Activated CD4-positive, CD25-positive, alpha-beta regulatory T cell treated with anti-CD3 and anti-CD28 coated beads, Interleukin-2, amount 50 U/mL, for 24 hours (primary cell): Measurements from ENCODE around the gene SYMPK.
A peak's percentile ranks its signal among the peaks of the same experiment; 100 is the strongest.
"Not testable (repeated sequence)": the region's sequence is repeated elsewhere in the genome, so short reads cannot be mapped to it uniquely, and the experiment has no call there.

Source experiments
- ATAC-seq, 2 donors: fragments of 150-1000 bp; cut with Tn5 transposase; one replicate each; pipeline ENCODE4 v1.10.0; 2021; ENCODE audit warnings: mild to moderate bottlenecking in 1 of 2, moderate library complexity in 1 of 2

SYMPK gene

DNA sequence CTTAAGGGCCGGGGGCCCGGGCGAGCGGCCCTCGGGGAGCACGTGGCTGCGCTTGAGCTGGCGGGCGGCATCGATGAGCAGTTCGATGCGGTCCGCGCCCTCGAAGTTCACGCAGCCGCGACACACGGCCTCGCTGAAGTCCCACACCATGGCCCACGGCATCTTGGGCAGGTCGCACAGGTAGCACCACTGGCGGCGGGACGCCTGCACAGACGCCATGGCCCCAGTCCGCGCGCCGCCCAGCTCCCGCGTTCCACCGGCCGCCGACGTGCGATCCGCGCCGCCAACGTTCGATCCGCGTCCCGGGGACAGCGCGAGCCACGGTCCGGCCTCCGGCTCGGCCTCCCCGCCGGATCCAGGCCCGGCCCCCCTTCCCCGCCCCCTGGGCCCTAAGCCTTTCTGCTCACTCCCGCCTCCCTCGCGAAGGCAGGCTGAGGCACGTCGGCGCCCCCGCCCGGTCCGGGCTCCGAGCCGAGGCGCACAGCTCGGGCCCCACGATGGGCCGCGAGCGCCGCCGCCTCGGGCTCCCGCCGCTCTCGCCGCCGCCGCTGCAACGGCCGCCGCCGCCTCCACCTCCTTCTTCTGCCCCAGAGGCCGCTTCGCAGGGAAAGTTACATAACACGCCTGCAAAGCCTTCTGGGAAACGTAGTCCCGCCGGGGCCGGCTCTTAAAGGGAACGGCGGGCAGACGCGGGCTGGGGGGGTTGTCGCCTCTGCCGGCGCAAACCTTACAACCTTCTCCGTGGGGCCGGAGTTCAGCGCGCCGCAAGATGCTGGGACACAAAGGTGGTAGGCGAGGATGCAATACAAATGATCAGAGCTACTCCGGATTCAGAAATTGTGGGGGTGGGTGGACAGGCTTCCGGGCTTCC is 22.8 kb upstream of the SYMPK start, which contains the start of gene IRF2BP1:
TSS of gene IRF2BP1 (minus strand) at position 586 of the 871 bp plus-strand sequence. CDS start at position 219, 367 bp downstream.
- ATAC-seq, result peak; percentile 77 to 79

DNA sequence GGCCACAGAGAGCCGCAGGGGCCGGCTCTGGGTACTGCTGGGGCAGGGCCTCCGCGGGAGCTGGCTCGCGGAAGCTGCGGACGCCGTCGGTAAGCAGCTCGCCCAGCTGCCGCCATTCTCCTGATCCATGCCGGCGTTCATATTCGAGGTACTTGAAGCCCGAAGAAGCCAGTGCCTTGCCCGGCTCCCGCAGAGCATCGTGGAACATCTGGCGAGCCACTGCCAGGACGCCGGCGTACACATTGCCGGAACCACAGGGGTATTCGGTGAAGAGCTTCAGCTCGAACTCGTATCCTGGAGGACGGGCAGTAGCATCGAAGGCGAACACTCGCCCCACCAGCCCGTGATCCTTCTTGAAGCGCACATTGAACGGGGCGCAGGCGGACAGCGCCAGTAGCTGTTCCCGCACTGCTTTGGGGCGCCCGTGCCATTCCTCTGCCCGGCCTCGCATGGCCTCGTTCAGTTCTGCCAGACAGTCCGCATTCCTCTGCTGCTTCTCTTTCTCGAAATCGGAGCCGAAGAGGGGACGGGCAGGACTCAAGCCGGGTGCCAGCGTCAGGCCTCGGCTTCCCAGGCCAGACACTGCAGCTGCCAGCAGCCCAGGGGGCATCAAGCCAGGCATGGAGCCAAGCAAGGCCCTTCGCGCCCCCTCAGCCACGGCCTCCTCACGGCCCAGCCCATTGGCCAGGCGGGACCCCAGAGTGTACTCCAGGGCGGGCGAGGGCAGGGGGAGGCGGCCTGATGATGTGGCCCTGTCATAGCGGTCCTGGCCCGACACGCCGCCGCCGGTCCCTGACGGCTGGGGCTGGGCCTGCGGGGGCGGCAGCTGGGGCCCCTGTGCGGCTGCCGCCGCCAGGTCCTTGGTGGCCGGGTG is 22.0 kb upstream of the SYMPK start:
- no peak for ATAC-seq

DNA sequence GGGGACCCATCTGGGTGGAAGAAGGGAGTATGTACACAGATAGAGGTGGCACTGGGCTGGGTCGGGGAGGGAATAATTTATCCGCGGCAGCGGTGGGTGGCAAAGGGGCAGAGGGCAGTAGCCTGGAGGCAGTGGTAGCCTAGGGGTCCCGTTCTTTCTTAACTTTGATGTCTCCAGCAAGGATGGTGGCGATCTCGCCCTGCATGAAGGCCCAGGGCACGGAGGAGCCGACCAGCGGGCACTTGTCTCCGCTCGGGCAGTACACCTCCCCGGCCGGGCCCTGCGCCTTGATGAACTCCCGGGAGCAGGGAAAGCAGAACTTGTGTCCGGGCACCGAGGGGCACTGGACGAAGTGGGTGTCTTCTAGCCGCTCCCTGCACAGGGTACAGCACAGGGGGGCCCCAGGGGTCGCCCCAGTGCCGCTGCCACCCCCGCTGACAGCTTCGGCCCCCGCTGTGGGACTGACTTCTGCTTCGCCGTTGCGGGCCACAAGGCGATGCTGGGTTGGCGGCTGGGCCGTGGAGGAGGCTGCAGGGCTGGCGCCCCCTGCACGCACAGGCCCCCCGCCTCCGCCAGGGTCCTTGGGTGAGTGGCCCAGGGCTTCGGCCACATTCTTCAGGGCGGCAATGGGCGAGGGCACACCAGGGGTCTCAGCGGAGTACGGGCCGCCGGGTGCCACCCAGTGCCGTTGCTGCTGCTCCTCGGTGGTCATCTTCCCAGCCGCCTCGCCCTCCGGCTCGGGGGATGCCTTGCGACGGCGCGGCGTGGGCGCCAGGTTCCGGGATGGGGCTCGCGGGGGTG is 21.1 kb upstream of the SYMPK start:
- ATAC-seq, result no peak

DNA sequence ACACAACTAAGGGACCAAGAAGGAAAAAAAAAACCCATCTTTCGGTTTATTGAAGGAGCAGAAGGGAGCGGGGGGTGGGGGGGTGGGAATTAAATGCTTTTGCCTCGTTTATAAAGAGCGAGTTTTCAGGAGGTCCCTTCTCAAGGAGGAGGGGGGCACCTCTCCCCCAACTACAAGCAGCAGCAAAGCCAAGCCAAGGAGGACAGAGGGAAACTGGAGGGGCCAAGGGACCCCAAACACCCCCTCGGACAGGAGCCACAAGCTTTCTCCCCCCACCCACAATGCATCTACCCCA is 20.6 kb upstream of the SYMPK start:
- no peak for ATAC-seq

DNA sequence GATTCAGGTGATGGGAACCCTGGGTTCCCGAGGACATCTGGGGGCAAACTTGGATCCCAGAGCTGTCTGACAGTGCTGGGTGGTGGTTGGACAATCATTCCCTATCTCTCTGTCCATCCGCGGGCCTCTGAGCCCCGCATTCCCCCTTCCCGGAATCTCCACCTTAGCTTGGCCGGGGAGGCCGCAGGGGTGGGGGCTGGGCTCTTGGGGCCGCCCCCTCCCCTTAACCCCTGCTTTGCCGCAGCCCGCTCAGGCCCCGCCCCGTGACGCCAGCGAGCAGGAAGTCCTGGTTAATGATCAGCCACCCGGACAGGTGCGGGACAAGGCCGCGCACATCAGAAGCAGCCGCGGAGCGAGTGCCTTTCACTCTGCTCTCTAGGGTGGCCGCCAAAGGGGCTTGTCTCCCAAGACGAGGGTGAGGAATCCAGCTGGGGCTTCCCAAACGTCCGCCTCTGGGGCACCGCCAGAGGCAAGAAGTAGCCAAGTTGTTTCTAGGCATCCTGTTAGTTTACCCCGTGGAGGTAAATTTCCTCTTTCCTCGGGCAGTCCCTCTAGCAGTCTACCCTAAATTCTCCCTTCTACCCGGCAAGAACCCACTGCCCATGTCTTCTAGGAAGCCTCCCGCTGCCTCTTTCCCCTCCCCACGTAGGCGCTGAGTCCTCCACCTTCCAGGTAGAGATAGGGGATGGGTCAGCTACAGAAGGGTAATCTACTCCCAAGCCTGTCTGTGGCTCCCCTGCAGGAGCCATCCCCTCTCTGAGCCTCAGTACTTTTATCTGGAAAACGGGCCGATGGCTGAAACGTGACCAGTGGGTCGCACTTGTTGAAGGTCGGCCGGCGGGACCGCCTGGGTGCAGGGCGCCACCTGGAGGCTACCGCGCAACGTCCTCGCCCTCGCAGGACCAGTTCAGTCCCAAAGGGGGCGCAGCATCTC is 20.0 kb upstream of the SYMPK start:
- peak; percentile 16 to 17 for ATAC-seq

DNA sequence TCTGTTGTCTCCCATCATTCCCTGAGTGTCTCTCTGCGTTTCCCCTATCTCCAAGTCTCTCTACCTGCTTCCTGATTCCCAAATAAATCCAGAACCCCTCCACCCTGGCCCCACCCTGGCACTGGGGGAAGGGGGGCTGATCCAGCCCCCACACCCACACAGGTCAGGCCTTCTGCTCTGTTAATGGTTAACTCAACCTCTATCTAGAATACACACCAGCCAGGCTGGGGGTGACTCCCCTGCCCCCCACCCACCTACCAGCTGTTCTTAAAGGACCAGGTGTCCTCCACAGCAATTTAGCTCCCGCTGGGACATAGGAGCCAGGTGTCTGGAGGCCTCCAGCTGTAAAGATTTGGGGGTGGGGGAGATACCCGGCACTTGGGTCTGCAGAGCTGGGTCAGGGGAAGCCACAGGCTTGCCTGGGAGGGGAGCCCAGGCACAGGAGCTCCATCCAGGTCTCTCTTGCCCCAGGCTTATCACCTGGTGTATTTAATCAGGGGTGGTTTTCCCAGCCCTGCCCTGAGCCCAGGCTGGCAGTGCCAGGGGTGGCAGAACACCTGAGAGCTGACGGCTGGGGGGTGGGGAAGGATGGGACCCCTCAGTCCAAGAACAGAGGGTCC is 19.1 kb upstream of the SYMPK start:
- no peak for ATAC-seq

DNA sequence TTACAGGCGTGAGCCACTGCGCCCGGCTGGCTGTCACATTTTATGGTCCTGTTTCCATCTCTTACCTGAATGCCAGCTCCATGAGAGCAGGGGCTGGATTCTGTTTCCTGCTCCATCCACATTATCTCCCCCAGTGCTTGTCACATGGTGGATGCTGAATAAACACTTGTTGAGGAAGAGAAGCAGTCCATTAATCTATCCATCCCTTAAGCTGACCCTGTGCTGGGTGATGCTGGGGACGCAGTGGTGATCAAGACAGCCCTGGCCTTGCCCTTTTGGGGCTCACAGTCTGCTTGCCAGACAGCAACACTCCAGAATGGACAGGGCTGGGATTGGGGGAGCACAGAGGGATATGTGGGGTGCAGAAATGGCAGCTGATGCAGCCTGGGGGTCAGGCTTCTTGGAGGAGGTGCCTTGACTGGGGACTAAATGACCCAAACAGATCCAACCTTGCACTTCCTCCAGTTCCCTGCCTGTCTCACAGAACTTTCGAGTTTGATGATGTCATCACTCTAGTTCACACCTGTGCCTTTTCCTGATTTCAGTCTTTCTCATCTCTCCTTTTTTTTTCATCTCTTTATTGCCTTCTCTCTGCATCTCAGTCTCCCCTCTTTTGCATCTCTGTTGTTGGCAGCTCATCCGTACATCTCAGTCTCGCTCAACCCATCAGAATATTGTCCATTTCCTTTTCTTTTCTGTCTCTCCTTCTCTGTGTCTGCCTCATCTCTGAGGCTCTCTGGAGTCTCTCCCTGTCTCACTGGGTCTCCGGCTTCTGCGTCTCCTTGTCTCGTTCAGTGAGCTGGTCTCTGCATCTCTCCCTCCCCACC is 18.3 kb upstream of the SYMPK start:
- ATAC-seq, result no peak

DNA sequence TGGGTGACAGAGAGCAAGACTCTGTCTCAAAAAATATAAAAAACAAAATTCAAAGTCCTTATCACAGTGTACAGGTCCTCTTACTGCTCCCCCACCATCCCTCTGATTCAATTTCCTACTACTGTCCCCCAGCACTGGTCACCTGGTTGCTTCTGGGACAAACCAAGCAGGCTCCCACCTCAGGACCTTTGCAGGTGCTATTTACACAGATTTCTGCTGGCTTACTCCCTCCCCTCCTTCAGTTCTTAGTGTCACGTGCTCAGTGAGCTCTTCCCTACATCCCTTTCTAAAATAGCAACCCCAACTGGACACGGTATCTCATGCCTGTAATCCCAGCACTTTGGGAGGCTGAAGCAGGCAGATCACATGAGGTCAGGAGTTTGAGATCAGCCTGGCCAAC is 17.0 kb upstream of the SYMPK start:
- ATAC-seq, result no peak

DNA sequence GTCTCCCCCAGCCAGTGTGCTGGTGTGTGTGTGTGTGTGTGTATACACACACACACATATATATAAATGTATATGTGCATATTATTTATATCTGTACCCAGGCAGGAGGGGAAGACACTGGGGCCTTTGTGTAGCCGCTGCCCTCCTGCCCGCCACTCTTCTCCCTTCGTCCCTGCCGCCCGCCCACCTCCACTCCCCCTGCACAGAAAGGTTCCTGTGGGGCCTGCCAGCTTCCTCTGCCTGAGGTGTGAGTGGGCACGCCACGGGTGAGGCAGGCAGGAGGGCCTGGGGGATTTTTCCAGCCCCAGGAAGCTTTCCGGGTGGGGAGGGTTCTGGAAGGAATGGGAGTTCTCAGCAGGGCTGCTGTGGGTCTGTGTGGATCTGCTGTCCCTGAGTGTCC is 16.1 kb upstream of the SYMPK start:
- ATAC-seq, result no peak

DNA sequence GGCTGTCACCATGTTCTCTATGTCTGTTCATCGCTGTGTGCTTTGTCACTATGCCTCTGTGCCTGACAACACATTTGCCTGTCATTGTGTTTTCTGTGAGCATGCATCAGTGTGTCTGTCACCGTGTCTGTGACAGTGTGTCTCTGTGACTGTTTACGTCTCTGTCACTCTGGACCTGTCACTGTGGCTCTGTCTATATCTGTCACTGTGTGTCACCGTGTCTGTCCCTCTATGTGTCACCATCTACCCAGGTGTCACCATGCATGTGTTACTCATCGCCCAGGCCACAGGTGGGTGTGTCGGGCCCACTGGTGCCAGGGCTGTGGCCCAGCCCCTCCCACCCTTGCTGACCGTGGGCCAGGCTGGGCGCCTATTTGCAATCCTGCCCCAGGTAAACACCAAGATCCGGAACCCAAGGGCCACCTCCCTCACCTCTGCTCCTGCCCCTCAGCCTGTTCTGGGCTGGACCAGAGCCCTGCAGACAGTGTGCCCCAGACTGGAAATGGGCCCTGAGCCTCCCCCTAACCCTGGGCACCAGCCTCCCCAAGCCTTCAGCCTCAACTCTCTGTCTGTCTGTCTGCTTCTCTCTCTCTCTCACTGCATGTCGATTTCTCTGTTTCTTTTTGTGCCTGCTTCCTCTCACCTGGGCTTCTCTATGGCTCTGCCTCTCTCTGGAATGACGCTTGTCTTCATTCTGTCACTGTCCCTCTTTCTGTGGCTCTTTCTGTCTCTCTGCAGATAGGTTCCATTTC is 15.3 kb upstream of the SYMPK start:
- ATAC-seq, result peak; percentile 85 to 87

DNA sequence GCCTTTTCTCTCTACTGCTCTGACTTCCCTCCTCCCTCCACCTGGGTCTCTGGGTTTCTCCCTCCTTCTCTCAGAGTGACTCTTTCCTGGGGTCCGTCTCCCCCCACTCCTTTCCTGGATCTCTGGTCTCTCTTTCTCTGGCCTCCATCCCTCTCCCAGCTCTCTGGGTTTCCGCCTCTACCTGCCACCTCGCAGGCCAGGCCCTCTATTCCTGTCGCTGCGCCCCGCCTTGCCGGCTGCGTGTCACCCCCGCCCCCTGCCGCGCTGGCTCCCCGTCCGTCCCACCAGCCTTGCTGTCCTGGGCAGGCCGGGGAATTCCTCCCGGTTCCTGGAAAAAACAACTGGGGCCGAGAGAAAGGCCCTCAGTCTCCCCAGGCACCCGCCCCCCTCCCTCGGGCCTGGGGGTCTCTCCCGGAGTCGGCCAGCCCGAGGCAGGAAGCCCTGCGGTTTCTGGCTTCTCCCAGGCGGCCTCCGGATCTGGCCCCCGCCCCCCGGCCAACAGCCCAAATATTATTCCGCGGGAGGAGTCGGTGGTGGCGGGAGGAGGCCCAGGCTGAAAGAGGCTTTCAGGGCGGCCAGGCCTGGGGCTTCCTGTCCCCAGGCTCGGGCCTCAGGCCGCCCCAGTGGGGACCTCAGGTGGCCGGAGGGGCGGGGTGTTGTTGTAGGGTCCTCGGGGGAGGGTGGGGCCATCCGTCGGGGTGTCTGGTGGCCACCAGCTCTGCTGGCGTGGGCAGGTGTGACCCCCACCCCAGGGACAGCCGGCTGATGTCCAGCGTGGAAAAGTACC is 13.7 kb upstream of the SYMPK start:
- ATAC-seq, result peak in 1 of 2 donors; percentile 3

DNA sequence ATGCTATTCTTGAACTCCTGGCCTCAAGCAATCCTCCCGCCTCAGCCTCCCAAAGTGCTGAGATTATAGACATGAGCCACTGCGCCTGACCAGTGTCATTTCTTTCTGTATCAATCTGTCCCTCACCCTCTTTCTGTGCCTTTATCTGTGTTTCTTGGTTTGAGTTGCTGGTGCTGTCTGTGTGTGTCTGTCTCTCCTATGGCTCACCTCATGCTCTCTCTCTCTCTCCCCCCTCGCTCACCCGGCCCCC is 13.1 kb upstream of the SYMPK start:
- peak; percentile 58 to 72 for ATAC-seq

DNA sequence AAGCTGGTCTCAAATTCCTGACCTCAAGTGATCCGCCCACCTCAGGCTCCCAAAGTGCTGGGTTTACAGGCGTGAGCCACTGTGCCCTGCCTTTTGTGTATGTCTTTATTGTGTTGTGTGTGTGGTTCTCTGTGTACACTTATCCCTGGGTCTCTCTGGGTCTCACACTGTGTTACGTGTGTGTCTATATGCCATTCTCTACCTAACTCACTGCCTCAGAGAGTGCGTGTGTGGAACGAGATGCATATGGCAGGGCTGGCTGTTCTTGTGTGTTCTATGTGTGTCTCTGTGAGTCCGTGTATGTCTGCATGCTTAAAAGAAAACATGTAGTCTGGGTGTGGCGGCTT is 11.6 kb upstream of the SYMPK start:
- no peak for ATAC-seq

DNA sequence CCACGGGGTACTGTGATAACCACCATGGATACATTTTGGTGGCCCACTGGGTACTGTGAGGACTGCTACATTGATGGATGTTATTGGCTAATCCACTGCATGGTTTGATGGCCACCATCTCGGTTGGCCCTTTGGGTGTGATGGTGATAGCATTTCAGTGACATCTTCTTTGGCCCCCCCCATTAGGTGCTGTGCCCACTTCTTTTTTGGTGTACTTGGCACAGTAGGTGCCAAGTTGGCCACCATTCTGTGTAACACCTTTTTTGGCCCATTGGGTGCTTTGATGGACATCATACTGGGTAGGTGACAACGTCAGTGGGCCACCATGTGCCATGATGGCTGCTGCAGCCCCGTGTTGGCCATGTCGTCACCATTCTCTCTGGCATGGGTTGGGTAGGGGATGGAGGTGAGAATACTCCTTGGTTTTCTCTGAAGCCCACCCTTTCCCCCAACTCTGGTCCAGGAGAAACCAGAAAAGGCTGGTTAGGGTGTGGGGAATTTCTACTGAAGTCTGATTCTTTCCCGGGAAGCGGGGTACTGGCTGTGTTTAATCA is 10.3 kb upstream of the SYMPK start:
- no peak for ATAC-seq

DNA sequence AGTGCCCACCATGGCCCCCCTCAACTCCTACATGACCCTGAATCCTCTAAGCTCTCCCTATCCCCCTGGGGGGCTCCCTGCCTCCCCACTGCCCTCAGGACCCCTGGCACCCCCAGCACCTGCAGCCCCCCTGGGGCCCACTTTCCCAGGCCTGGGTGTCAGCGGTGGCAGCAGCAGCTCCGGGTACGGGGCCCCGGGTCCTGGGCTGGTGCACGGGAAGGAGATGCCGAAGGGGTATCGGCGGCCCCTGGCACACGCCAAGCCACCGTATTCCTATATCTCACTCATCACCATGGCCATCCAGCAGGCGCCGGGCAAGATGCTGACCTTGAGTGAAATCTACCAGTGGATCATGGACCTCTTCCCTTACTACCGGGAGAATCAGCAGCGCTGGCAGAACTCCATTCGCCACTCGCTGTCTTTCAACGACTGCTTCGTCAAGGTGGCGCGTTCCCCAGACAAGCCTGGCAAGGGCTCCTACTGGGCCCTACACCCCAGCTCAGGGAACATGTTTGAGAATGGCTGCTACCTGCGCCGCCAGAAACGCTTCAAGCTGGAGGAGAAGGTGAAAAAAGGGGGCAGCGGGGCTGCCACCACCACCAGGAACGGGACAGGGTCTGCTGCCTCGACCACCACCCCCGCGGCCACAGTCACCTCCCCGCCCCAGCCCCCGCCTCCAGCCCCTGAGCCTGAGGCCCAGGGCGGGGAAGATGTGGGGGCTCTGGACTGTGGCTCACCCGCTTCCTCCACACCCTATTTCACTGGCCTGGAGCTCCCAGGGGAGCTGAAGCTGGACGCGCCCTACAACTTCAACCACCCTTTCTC is 9.4 kb upstream of the SYMPK start:
- ATAC-seq, result no peak

DNA sequence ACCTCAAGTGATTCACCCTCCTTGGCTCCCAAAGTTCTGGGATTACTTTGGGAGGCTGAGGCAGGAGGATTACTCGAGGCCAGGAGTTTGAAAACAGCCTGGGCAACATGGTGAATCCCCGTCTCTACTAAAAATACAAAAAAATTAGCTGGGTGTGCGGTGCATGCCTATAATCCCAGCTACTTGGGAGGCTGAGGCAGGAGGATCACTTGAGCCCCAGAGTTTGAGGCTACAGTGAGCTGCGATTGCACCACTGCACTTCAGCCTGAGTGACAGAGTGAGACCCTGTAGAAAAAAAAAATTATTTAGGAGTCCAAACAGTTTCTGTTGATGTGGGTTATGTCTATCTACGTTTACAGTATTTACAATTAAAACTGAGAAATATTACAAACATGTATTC is 7.9 kb upstream of the SYMPK start:
- ATAC-seq, result no peak

DNA sequence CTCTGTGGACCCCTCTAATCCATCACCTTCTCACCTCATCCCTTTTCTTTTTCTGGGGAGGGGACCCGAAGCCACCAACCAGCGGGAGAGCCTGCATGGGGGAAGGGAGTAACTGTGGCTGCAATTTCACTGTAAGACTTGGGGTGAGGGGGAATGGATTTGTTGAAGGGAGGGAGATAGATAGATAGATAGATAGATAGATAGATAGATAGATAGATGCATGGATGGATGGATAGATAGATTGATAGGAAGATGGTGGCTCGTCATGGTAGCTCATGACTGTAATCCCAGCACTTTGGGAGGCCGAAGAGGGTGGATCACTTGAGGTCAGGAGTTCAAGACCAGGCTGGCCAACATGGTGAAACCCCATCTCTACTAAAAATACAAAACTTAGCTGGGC is 4.3 kb upstream of the SYMPK start:
- not testable (repeated sequence) for ATAC-seq
